Epithelial cell of proximal tubule (primary cell): ENCODE measurements around the gene ZNF260. TPM values are rescaled to one million over a fixed set of nuclear protein-coding genes. Genes with fewer than 3 reads are reported as not detected.

Experiments used
- DNase-seq: peaks from one replicate; pipeline ENCODE4 v3.0.0-alpha.2; 2011; ENCODE audit warnings: low read depth
- H3K4me3 ChIP-seq: 2 replicates; pipeline ENCODE4 v1.5.1; 2011; ENCODE audit warnings: low read depth, mild to moderate bottlenecking, low read length
- CTCF ChIP-seq: conservative IDR thresholded peaks from 2 replicates; pipeline ENCODE4 v1.5.1; 2012; ENCODE audit warnings: low read depth, mild to moderate bottlenecking, low read length
- total RNA-seq: library from RNA; depleted of rRNA; stranded (reverse); fragments of >200 nt; gene quantifications from 2 replicates; pipeline ENCODE4 v1.2.3, GENCODE V29; 2015

The ZNF260 gene
- total RNA-seq: 13.0 and 15.8 TPM in 2 replicates

- DNase-seq: peak; percentile 90
- peak within 1 kb of the TSS; percentile 72 for H3K4me3 ChIP-seq
- TF ChIP-seq CTCF: no peak
These were observed at the start of gene ZNF260 for GRCh38 chr19:36528194-36528920. ZNF260 (minus strand) TSS chr19:36528271; CDS start chr19:36515238, 13,033 bp downstream.

DNA sequence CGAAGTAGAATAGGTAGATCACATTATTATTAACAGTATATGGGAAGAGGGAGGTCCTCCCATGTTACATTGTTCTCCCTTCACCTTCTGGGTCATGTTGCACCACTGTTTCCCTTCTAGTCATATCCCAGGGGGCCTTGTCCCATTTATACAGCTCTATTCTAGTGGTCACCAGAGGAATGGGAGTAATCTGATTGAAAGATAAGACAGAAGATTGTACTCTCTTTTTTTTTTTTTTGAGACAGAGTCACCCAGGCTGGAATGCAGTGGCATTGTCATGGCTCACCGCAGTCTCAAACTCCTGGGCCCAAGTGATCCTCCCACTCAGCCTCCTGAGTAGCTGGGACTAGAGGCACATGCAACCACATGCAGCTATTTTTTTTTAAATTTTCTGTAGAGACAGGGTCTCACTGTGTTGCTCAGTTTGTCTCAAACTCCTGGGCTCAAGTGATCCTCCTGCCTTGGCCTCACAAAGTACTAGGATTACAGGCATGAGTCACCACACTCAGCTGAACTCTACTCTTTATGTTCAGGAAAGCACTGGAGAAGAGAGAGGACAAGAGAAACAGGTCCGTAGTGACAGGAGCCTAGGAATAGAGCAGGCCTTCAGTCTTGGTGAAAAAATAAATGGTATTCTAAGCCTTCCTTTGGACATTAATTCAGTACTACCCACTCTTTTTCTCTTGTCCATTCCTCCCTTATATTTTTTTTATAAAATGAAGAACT, 49.4 kb upstream of the ZNF260 start:
- DNase-seq: no peak
- H3K4me3 ChIP-seq: no peak overlapping the region
- TF ChIP-seq CTCF: no peak

DNA sequence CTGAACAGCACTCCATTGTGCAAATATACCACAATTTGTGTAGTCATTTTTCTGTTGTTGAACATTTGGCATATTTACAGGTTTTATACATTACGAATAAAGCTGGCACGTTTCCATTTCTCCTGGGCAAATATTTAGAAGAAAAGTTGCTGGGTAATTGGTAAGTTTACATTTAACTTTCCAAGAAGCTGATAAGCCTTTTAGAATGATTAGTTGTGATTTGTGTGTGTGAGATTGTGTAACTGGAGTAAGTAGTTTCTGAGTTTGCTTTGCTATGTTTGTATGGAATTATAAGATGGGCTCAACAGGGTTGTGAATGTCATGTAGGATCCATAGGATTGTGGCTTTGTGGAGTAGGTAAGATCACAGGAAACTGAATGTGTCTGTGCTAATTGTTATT, 46.7 kb upstream of the ZNF260 start:
- no peak for TF ChIP-seq CTCF
- peak overlapping the region; percentile 86 for H3K4me3 ChIP-seq

DNA sequence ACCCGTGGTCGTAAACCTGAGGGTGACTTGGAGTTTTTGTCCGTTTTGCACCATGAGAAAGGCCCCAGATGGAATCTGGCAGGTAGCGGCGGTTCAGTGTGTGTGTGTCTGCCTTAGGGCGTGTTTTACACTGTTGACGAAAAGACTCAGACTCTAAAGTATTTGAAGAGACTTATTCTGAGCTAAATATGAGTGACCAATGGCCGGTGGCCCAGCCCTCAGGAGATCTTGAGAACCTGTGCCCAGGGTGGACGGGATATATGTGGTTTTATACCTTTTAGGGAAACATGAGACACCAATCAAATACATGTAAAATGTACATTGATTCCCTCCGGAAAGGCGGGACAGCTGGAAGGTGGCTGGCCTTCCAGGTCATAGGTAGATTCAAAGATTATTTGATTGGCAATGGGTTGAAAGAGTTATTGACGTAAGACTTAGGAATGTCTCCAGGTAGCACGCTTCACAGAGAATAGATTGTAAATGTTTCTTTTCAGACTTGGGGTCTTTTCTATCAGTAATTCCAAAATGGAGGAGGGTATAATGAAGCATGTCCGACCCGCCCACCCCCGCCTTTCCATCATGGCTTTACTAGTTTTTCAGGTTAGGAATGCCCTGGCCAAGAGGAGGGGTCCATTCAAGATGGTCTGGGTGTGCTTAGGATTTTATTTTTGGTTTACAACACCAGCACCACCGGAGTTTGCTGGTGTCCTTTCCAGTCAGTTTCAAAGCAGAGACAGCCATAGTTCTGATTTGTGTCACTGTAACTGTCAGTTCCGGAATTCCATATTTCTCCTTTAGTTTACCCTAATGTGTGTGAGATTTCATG, 46.0 kb upstream of the ZNF260 start:
- TF ChIP-seq CTCF: no peak
- no peak for DNase-seq
- peak overlapping the region; percentile 86 for H3K4me3 ChIP-seq

More for the DNA sequence above, 46.7 kb upstream of the ZNF260 start:
- no peak for DNase-seq

- peak; percentile 62 for DNase-seq
- TF ChIP-seq CTCF: no peak
- peak within 1 kb of the TSS; percentile 86 for H3K4me3 ChIP-seq
These were observed 45.2 kb upstream of the ZNF260 start, which contains the start of gene ZNF529 for GRCh38 chr19:36573020-36573894. ZNF529 (minus strand) TSS chr19:36573292; CDS start chr19:36572346, 946 bp downstream.

GRCh38 chr19:36572593-36573019, 44.5 kb upstream of the ZNF260 start:
- DNase-seq: no peak
- peak overlapping the region; percentile 86 for H3K4me3 ChIP-seq
- TF ChIP-seq CTCF: no peak
